Keratinocyte (primary cell): ENCODE results near the gene ZSCAN2. TPM values are rescaled to one million over a fixed set of nuclear protein-coding genes. Genes with fewer than 3 reads are reported as not detected.

Experiments
- DNase-seq: peaks from one replicate; pipeline ENCODE4 v3.0.0-alpha.2; 2011; ENCODE audit warnings: low read depth, missing footprints, low spot score
- FAIRE-seq: peaks from 2 replicates; lab custom pipeline; 2011; peaks lifted over from hg19 to GRCh38; lab: Jason Lieb, UNC
- H2AFZ ChIP-seq: 2 replicates; pipeline ENCODE4 v1.6.0; 2012; ENCODE audit warnings: low read length, control low read depth, inconsistent platforms; ENCODE audit not compliant: control insufficient read depth
- H3K27ac ChIP-seq: 2 replicates; pipeline ENCODE4 v1.5.1; 2011; ENCODE audit warnings: low read length; ENCODE audit not compliant: control insufficient read depth, insufficient read depth
- H3K27me3 ChIP-seq: 3 replicates; pipeline ENCODE4 v1.6.0; 2011; ENCODE audit warnings: low read length; ENCODE audit not compliant: control insufficient read depth, insufficient read depth; ENCODE audit errors: extremely low read depth
- H3K36me3 ChIP-seq, 2 experiments: 2 replicates in 1 of 2; 3 replicates in 1 of 2; pipeline ENCODE4 v1.5.1; 2011; ENCODE audit warnings: low read length in 2 of 2, mild to moderate bottlenecking in 1 of 2; ENCODE audit not compliant: control insufficient read depth in 2 of 2, insufficient read depth in 2 of 2; ENCODE audit errors: extremely low read depth in 1 of 2
- H3K4me1 ChIP-seq: 3 replicates; pipeline ENCODE4 v1.5.1; 2011; ENCODE audit warnings: low read length; ENCODE audit not compliant: control insufficient read depth, insufficient read depth; ENCODE audit errors: extremely low read depth
- H3K4me2 ChIP-seq: 3 replicates; pipeline ENCODE4 v1.6.0; 2011; ENCODE audit warnings: low read depth, low read length; ENCODE audit not compliant: control insufficient read depth, insufficient read depth; ENCODE audit errors: extremely low read depth
- H3K4me3 ChIP-seq, 3 experiments: fragments of 200-600 bp in 1 of 3; sonication (generic) in 1 of 3; 2 replicates in 2 of 3; 3 replicates in 1 of 3; pipeline ENCODE4 v1.5.1; 2011 to 2016; ENCODE audit warnings: low read length in 3 of 3, mild to moderate bottlenecking in 3 of 3, control low read depth in 2 of 3, inconsistent platforms in 1 of 3, low read depth in 1 of 3, mixed read lengths in 1 of 3, mixed run types in 1 of 3, moderate library complexity in 1 of 3; ENCODE audit not compliant: control insufficient read depth in 2 of 3, insufficient read depth in 2 of 3; ENCODE audit errors: extremely low read depth in 1 of 3
- H3K79me2 ChIP-seq: 2 replicates; pipeline ENCODE4 v1.6.0; 2012; ENCODE audit warnings: low read length; ENCODE audit not compliant: control insufficient read depth, insufficient read depth
- H3K9ac ChIP-seq: 3 replicates; pipeline ENCODE4 v1.6.0; 2011; ENCODE audit warnings: low read length; ENCODE audit not compliant: control insufficient read depth, insufficient read depth; ENCODE audit errors: extremely low read depth
- H3K9me1 ChIP-seq: 3 replicates; pipeline ENCODE4 v1.6.0; 2011; ENCODE audit warnings: low read length; ENCODE audit not compliant: control insufficient read depth, insufficient read depth; ENCODE audit errors: extremely low read depth
- H3K9me3 ChIP-seq: 2 replicates; pipeline ENCODE4 v1.5.1; 2012; ENCODE audit warnings: low read depth, low read length; ENCODE audit not compliant: control insufficient read depth
- H4K20me1 ChIP-seq: 3 replicates; pipeline ENCODE4 v1.6.0; 2011; ENCODE audit warnings: low read length; ENCODE audit not compliant: control insufficient read depth, insufficient read depth; ENCODE audit errors: extremely low read depth
- EZH2 ChIP-seq: IDR thresholded peaks from one replicate; pipeline ENCODE4 v1.6.1; 2012; ENCODE audit warnings: inconsistent platforms, mild to moderate bottlenecking, low read length, moderate library complexity
- dilution Hi-C: fragments of 300-500 bp; cut with MboI; formaldehyde crosslinking; loops from one replicate; pipeline ENCODE4 v1.7.0; 2020; ENCODE audit warnings: low sequenced_read_pairs; ENCODE audit not compliant: extremely low pct_ligation_motif_present
- polyA plus RNA-seq, 5 experiments: library from polyadenylated mRNA; depleted of rRNA in 3 of 5; stranded (reverse) in 3 of 5; stranded (forward) in 1 of 5; unstranded in 1 of 5; fragments of >200 nt; gene quantifications; 1 replicate in 1 of 5; 2 replicates in 3 of 5; 3 replicates in 1 of 5; pipeline versions ENCODE4 v1.2.1 to v1.2.3, GENCODE V29; 2011 to 2012; ENCODE audit warnings: missing spikeins in 2 of 5, low read depth in 1 of 5, low replicate concordance in 1 of 5
- TF ChIP-seq, protein P1 (sequence below), 3 experiments: IDR thresholded peaks in 1 of 3; conservative IDR thresholded peaks in 1 of 3; optimal IDR thresholded peaks in 1 of 3; 2 replicates in 2 of 3; 3 replicates in 1 of 3; pipeline versions ENCODE3 to v1.5.1; 2011; ENCODE audit warnings: low read length in 3 of 3, mild to moderate bottlenecking in 3 of 3, moderate library complexity in 2 of 3, control low read depth in 1 of 3, inconsistent platforms in 1 of 3; ENCODE audit not compliant: insufficient read depth in 2 of 3; ENCODE audit errors: extremely low read depth in 1 of 3

Gene ZSCAN2
- polyA plus RNA-seq, 1 donor (not counting 4 experiments of a cell fraction or from before 2014, with no cell fraction given), result 3.7 TPM

DNA sequence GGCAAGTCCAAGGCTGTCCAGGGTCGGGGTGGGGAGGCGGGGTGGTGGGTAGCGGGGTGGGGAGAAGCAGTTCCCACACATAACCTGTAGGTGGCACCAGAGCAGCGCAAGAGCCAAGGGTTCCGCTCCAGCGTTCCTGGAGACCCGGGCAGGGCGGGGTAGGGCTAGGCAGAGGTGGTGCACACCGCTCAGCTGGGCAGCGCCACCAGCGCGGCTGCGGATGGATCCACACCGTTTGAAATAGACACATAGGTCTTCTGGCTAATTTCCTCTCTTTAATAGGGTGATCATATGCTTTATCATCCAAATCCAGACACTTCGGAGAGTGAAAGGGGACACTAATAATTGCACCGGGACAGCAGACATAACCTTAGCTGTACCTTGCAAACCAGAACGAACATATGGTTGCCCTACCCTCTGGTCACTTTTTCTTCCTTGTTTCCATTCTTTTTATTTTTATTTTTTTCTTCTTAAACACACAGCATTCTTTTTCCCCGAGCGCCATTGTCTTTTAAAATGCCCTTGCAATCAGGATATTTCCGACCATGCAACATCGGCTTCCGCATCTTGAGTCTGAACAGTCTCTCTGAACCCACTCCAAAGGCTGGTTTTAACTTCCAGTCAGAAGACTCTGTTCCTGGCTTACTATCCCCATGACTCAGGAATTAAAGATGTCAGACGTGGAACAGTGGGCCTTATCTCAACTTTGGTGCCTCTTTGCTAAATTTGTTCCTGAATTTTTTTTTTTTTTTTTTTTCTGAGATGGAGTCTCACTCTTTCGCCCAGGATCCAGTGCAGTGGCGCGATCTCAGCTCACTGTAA, 12.5 kb upstream of the ZSCAN2 start:
- Histone ChIP-seq H3K27me3 (no peaks in the 10 kb centered on the region), H3K9me3 (no peaks in the 10 kb centered on the region), H3K4me1 (peaks cover 19% of the 10 kb centered on the region), H3K79me2 (no peaks in the 10 kb centered on the region), H3K9me1 (no peaks in the 10 kb centered on the region), H3K36me3 (no peaks in the 10 kb centered on the region), H4K20me1 (no peaks in the 10 kb centered on the region), H3K4me3 (peak overlapping the region in 1 of 3 experiments; percentile 36), H3K27ac (no peak overlapping the region), H2AFZ (peak overlapping the region; percentile 76), H3K9ac (peak overlapping the region; percentile 41), H3K4me2 (peak overlapping the region; percentile 75)
- TF ChIP-seq, protein P1, sequence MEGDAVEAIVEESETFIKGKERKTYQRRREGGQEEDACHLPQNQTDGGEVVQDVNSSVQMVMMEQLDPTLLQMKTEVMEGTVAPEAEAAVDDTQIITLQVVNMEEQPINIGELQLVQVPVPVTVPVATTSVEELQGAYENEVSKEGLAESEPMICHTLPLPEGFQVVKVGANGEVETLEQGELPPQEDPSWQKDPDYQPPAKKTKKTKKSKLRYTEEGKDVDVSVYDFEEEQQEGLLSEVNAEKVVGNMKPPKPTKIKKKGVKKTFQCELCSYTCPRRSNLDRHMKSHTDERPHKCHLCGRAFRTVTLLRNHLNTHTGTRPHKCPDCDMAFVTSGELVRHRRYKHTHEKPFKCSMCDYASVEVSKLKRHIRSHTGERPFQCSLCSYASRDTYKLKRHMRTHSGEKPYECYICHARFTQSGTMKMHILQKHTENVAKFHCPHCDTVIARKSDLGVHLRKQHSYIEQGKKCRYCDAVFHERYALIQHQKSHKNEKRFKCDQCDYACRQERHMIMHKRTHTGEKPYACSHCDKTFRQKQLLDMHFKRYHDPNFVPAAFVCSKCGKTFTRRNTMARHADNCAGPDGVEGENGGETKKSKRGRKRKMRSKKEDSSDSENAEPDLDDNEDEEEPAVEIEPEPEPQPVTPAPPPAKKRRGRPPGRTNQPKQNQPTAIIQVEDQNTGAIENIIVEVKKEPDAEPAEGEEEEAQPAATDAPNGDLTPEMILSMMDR (optimal IDR thresholded peaks at IDR 0.05 in 1 of 3, IDR thresholded peaks at IDR 0.05 in 1 of 3, conservative IDR thresholded peaks at IDR 0.05 in 1 of 3; ENCODE audit: extremely low read depth in 1 of 3, insufficient read depth in 2 of 3, low read length in 3 of 3), result peak; percentile 36 to 88 (median 86)
- no peak for TF ChIP-seq EZH2
- FAIRE-seq (no peak), DNase-seq (peak; percentile 71)
- dilution Hi-C loops, result no loop called here

DNA sequence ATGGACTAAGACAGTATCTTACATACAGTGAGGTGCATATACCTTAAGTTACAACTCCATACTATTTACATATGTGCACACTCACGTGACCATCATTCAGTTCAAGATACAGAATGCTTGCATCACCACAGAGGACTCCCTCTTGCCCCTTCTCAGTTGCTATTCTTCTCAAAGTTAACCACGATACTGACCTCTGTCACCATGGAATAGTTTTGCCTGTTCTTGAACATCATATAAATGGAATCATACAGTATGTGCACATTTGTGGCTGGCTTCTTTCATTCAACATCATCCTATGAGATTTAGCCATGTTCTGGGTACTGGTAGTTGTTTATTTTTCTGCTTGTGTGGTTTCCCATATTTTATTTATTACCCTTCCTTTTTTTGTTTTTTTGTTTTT, 10.4 kb upstream of the ZSCAN2 start:
- H2AFZ ChIP-seq, result no peak overlapping the region
- no peak overlapping the region for H3K9ac ChIP-seq
- H3K79me2 ChIP-seq, result no peaks in the 10 kb centered on the region
- no peaks in the 10 kb centered on the region for H3K36me3 ChIP-seq
- FAIRE-seq (no peak), DNase-seq (no peak)
- H3K27me3 ChIP-seq, result no peaks in the 10 kb centered on the region
- dilution Hi-C loops, result no loop called here
- TF ChIP-seq, protein P1 (optimal IDR thresholded peaks at IDR 0.05 in 1 of 3, IDR thresholded peaks at IDR 0.05 in 1 of 3, conservative IDR thresholded peaks at IDR 0.05 in 1 of 3; ENCODE audit: extremely low read depth in 1 of 3, insufficient read depth in 2 of 3, low read length in 3 of 3), result no peak
- TF ChIP-seq EZH2, result no peak
- H4K20me1 ChIP-seq, result no peaks in the 10 kb centered on the region
- H3K4me1 ChIP-seq, result peaks cover 19% of the 10 kb centered on the region
- no peaks in the 10 kb centered on the region for H3K9me3 ChIP-seq
- no peak overlapping the region for H3K4me2 ChIP-seq
- H3K27ac ChIP-seq, result no peak overlapping the region
- H3K4me3 ChIP-seq, result no peak overlapping the region
- H3K9me1 ChIP-seq, result no peaks in the 10 kb centered on the region
